SW 1271 (cell line): ENCODE results near the gene PPFIBP1.
A peak's percentile ranks its signal among the peaks of the same experiment; 100 is the strongest.
"Not testable (repeated sequence)": the region's sequence is repeated elsewhere in the genome, so short reads cannot be mapped to it uniquely, and the experiment has no call there.

Experiments used
- DNase-seq, 2 experiments: peaks; one replicate each; lab custom pipeline; 2025; lab: John Stamatoyannopoulos, UW

The PPFIBP1 gene

GRCh38 chr12:27542628-27543027, 18.6 kb downstream of the PPFIBP1 start:
- no peak for DNase-seq

DNA sequence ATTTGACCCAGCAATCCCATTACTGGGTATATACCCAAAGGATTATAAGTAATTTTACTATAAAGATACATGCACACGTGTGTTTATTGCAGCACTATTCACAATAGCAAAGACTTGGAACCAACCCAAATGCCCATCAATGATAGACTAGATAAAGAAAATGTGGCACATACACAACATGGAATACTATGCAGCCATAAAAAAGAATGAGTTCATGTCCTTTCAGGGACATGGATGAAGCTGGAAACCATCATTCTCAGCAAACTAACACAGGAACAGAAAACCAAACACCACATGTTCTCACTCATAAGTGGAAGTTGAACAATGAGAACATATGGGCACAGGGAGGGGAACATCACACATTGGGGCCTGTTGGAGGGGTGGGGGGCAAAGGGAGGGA, 20.9 kb downstream of the PPFIBP1 start:
- DNase-seq, result not testable (repeated sequence)

DNA sequence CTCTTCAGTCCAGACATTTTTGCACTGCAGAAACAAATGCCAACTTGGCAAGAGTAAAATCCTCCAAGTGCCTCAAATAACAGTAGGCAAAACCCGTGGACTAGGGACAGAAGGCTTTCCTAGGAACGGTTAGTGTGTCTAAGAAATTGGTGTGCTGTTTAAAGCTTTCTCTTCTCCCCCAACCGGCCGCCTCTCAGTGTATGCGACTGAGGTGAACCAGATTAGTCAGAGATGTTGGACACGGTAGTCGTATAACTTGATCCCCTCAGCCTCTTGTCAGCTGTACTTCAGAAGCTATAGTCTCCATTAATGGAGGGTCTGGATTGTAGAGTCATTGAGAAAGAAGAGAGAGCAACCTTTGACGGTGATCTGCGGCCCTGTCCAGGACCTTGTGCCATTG, 21.7 kb downstream of the PPFIBP1 start:
- DNase-seq, result no peak

DNA sequence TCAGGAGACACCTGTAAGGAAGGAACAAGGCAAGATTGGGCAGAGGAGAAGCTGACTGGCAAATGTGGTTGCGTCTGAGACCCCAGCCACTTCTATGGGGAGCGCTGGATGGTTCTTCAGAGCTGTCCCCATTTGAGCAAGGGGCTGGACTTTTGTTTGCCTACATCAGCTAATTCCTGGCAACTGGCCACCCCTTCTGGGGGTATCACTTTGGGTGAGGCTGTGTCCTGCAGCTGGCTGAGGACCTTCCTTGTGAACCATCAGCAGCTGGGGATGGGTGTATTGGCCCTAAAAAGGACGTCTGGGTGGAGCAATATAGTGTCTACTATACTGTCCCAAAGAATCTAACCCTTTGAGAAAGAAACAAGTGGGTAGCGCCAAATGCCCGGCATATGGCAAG, 23.6 kb downstream of the PPFIBP1 start:
- DNase-seq, result no peak

- DNase-seq, result peak in 1 of 2 experiments; percentile 72
Measured at GRCh38 chr12:27548301-27549199, 24.5 kb downstream of the PPFIBP1 start.

GRCh38 chr12:27549236-27549800, 25.3 kb downstream of the PPFIBP1 start:
- peak; percentile 60 to 95 for DNase-seq

DNA sequence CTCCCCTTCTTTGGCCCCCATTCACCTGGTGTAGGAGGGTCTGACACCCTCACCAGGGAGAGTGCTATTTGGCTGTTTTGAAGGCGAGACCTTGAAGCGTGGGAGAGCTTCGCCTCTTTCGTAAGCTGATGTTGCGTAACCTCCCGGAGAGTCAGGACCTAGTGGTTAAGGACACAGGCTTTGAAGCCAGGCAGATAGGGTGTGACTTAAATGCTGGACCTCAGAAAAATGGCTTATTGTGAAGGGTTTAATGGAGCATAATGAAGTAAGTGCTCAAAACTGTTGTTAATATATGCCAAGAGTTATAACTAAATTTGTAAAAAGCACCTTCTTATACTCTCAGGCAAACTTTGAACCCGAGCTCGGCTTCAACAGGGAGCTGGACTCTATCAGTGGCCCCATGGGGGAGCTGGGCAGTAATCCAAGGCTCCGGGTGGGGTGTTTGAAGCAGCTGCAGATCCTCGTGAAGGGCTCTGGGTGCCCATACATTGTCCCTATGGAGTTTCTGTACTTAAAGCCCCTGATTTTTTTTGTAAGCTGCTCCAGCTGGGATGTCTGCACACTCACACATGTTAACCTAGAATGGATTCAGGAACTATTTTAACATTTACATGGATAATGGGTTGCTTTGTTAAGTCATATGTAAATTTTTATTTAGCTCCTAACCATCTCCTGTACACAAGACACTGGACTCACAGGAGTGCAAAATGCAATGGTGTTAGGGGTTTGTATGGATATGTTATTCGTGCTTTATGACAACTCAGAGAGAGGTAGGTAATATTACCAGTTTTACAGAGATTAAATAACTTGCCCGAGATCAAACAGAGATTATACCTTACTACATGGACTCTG, 26.0 kb downstream of the PPFIBP1 start:
- peak; percentile 95 to 98 for DNase-seq

DNA sequence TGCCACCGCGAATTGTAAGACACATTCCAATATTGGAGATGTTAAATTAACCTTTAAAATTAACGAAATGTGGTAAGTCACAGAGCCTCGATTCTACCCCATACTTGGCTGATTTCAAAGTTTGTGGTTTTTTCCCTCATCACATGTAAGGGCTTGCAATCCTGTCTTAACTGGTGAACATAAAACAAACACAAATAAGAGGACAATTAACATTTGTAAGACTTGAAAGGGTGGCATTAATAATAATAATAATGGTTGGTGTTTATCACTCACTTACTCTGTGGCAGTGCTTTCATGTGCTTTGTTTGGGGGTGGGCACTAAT, 26.6 kb downstream of the PPFIBP1 start:
- no peak for DNase-seq

- no peak for DNase-seq
Measured at GRCh38 chr12:27551172-27551840, 27.3 kb downstream of the PPFIBP1 start.

GRCh38 chr12:27552235-27552634, 28.2 kb downstream of the PPFIBP1 start:
- no peak for DNase-seq

DNA sequence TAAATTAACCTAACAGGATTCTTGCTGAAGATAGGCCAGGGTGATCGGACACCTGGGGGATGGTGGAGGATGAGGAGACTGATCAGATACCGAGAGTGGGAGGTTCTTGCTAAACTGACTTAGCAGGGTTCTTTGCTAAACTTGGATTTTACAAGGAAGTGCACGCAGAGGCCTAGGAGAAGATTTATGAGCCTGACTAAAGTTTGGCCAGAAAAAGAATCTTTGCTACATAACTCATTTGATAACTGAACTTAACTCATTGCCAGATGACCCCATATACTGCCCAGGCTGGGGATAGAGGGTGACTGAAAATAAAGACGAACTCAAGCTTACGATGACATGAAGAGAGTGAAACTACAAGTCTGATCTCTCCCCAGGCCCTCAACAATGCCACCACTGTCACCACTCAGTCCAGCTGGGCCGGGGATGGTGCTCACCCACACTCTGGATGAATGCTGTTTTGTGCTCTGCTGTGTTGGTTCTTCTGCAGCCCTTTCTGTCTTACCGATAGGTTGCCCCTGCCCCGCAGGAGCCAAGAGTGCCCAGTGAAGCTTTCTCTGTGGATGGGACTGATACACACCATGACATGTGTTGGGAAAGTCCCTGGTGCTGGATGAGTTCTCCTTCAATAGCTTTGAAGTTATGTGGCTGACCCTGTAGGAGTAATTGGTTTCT, 29.0 kb downstream of the PPFIBP1 start:
- DNase-seq, result no peak

DNA sequence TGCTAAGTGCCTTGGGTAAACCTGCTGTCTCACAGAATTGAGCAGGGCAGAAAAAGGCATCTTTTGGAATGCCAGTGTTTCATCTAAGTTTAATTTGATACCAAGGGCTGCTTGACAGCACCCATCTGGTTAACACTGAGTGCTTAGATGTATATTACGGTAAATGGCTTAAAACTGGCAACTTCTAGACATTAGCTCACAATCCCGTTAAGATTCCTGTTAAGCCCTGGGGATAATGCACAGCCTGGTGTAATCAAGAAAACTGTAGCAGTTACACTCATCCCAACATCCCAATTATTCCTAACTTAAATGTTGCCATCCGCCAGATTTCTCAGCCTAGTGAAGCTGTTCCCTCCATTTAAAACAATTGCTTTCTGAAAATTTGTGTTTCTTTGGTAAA, 29.9 kb downstream of the PPFIBP1 start:
- DNase-seq, result no peak

- no peak for DNase-seq
Measured at GRCh38 chr12:27554421-27555186, 30.6 kb downstream of the PPFIBP1 start.

GRCh38 chr12:27555361-27555760, 31.4 kb downstream of the PPFIBP1 start:
- DNase-seq, result no peak

GRCh38 chr12:27555925-27556778, 32.1 kb downstream of the PPFIBP1 start:
- no peak for DNase-seq

GRCh38 chr12:27560126-27560525, 36.1 kb downstream of the PPFIBP1 start:
- no peak for DNase-seq

GRCh38 chr12:27561535-27562350, 37.7 kb downstream of the PPFIBP1 start:
- peak in 1 of 2 experiments; percentile 52 for DNase-seq

GRCh38 chr12:27564612-27565213, 40.7 kb downstream of the PPFIBP1 start:
- DNase-seq, result peak in 1 of 2 experiments; percentile 20

DNA sequence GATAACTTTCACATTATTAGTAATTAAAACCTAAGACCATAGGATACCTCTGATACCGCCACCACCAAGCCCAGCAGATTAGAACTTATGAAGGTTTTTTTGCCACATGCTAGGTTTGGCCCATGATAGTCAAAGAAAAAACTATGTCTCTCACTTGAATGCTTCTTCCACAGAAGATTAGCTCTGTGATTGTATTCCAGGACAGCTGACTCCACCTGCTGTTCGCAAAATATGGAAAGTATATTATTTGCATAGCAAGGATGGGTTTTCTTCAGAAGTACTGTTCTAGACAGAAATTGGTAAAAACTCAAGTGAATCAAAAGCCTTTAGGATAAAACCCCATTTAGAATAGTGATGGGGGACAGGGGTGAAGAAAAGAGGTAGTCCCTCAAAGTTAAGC, 42.2 kb downstream of the PPFIBP1 start:
- DNase-seq, result no peak
